Hepatocyte (in vitro differentiated cells): ENCODE data around the gene C19orf53. TPM values are rescaled to one million over a fixed set of nuclear protein-coding genes. Genes with fewer than 3 reads are reported as not detected.
"Not testable (repeated sequence)": the region's sequence is repeated elsewhere in the genome, so short reads cannot be mapped to it uniquely, and the experiment has no call there.

Experiments
- DNase-seq: peaks from one replicate; pipeline ENCODE4 v3.0.0-alpha.2; 2016; ENCODE audit warnings: low spot score
- H2AFZ ChIP-seq: fragments of 200-600 bp; sonication (generic); 2 replicates; pipeline ENCODE4 v1.6.0; 2016; ENCODE audit warnings: antibody characterized with exemption, mild to moderate bottlenecking
- H3K27ac ChIP-seq: fragments of 200-600 bp; sonication (generic); 2 replicates; pipeline ENCODE4 v1.5.1; 2016; ENCODE audit warnings: mild to moderate bottlenecking
- H3K27me3 ChIP-seq: fragments of 200-600 bp; sonication (generic); 2 replicates; pipeline ENCODE4 v1.6.1; 2016
- H3K36me3 ChIP-seq: fragments of 200-600 bp; sonication (generic); replicated peaks from 2 replicates; pipeline ENCODE4 v1.5.1; 2016; ENCODE audit warnings: low read depth; ENCODE audit not compliant: insufficient read depth
- H3K4me1 ChIP-seq: fragments of 200-600 bp; sonication (generic); 2 replicates; pipeline ENCODE4 v1.5.1; 2016; ENCODE audit warnings: mild to moderate bottlenecking, moderate library complexity; ENCODE audit not compliant: insufficient read depth
- H3K4me2 ChIP-seq: fragments of 200-600 bp; sonication (generic); 2 replicates; pipeline ENCODE4 v1.6.0; 2016
- H3K4me3 ChIP-seq: fragments of 200-600 bp; sonication (generic); 2 replicates; pipeline ENCODE4 v1.5.1; 2016; ENCODE audit warnings: mild to moderate bottlenecking
- H3K79me2 ChIP-seq: fragments of 200-600 bp; sonication (generic); 2 replicates; pipeline ENCODE4 v1.6.0; 2017; ENCODE audit warnings: mild to moderate bottlenecking
- H3K9me2 ChIP-seq: fragments of 200-600 bp; sonication (generic); replicated peaks from 2 replicates; pipeline ENCODE4 v1.6.0; 2017; ENCODE audit warnings: mild to moderate bottlenecking; ENCODE audit not compliant: insufficient read depth
- H3K9me3 ChIP-seq: fragments of 200-600 bp; sonication (generic); 2 replicates; pipeline ENCODE4 v1.5.1; 2016; ENCODE audit warnings: low read depth, mild to moderate bottlenecking
- H4K20me1 ChIP-seq: fragments of 200-600 bp; sonication (generic); 2 replicates; pipeline ENCODE4 v1.6.0; 2016; ENCODE audit warnings: mild to moderate bottlenecking; ENCODE audit not compliant: insufficient read depth, poor library complexity, severe bottlenecking
- CTCF ChIP-seq: fragments of 200-600 bp; sonication (generic); IDR thresholded peaks from 2 replicates; pipeline ENCODE4 v1.5.1; 2016; ENCODE audit warnings: antibody characterized with exemption, mild to moderate bottlenecking; ENCODE audit not compliant: poor library complexity
- EZH2 ChIP-seq: fragments of 200-600 bp; sonication (generic); IDR thresholded peaks from 2 replicates; pipeline ENCODE4 v1.6.1; 2016; ENCODE audit warnings: antibody characterized with exemption, mild to moderate bottlenecking, borderline replicate concordance
- EZH2phosphoT487 ChIP-seq: fragments of 200-600 bp; sonication (generic); IDR thresholded peaks from one replicate; pipeline ENCODE4 v1.6.1; 2018; ENCODE audit warnings: antibody characterized with exemption, mild to moderate bottlenecking, low read depth, moderate library complexity; ENCODE audit not compliant: unreplicated experiment, severe bottlenecking
- WGBS: methylation state at CpG from one replicate; pipeline ENCODE4 v1.1.6; 2016; ENCODE audit warnings: low lambda C conversion rate; ENCODE audit errors: missing lambda C conversion rate; 5-methylcytosine and 5-hydroxymethylcytosine counted together
- polyA plus RNA-seq: library from polyadenylated mRNA; unstranded; fragments of >200 nt; fragmentation: Nextera tagmentation; extraction: Ambion mirVana; gene quantifications from 2 replicates; pipeline ENCODE4 v1.2.1, GENCODE V29; 2016
- total RNA-seq: library from RNA; depleted of rRNA; stranded (reverse); fragments of >200 nt; gene quantifications from 2 replicates; pipeline ENCODE4 v1.2.3, GENCODE V29; 2014

Gene C19orf53
- total and polyA plus RNA-seq, 2 experiments from 2014 or later: 89.2 to 220 TPM

DNA sequence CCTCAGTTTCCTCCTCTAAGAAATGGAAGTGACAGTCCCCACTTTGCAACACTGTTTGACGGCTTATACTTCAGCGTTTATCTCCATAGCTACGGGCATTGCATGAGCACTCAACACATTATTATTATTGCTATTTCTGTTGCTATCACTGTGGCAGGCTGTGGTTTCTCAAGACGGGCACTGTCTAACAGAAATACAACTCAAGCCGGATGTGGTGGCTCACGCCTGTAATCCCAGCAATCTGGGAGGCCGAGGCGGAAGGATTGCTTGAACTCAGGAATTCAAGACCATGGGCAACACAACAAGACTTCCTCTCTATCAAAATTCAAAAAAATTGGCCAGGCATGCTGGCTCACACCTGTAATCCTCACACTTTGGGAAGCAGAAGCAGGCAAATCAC lies 16.1 kb downstream of the C19orf53 start:
- no peak for DNase-seq
- TF ChIP-seq EZH2 (no peak), EZH2phosphoT487 (no peak), CTCF (no peak)
- H3K4me2 ChIP-seq: no peak overlapping the region
- H3K4me3 ChIP-seq: no peak overlapping the region
- WGBS: 89% methylated on average over 8 of the region's 8 CpGs
- H2AFZ ChIP-seq: no peak overlapping the region
- H3K27ac ChIP-seq: no peak overlapping the region
- no peaks in the 10 kb centered on the region for H3K27me3 ChIP-seq
- no peaks in the 10 kb centered on the region for H3K9me3 ChIP-seq
- H3K79me2 ChIP-seq: no peaks in the 10 kb centered on the region
- no peaks in the 10 kb centered on the region for H3K36me3 ChIP-seq
- H3K4me1 ChIP-seq: peaks cover under 1% of the 10 kb centered on the region
- H3K9me2 ChIP-seq: no peaks in the 10 kb centered on the region
- no peaks in the 10 kb centered on the region for H4K20me1 ChIP-seq

- not testable (repeated sequence) for H3K27me3 ChIP-seq, H2AFZ ChIP-seq, H4K20me1 ChIP-seq, DNase-seq, H3K4me2 ChIP-seq, H3K9me3 ChIP-seq, H3K9me2 ChIP-seq, H3K4me3 ChIP-seq, H3K27ac ChIP-seq, H3K36me3 ChIP-seq
- 94% methylated on average over 9 of the region's 9 CpGs for WGBS
- H3K4me1 ChIP-seq: peaks cover 15% of the 10 kb centered on the region
- peaks cover 15% of the 10 kb centered on the region for H3K79me2 ChIP-seq
Measured at GRCh38 chr19:13793317-13793716, 19.1 kb downstream of the C19orf53 start.

DNA sequence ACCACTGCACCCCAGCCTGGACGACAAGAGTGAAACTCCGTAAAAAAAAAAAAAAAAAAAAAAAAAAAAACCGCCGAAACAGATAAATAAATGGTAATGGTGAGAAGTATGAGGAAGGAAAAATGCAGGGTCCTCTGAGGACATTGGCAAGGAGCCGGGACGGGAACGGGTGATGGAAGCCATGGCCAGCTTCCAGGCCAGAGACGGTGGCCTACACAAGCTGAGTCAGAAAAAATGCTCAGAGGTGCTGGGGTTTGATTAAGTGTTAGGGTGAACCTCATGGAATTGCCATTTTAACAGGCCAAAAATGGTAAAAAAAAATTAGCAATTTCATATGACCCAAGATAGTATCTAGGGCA lies 20.1 kb downstream of the C19orf53 start:
- peak overlapping the region; percentile 42 for H2AFZ ChIP-seq
- WGBS: 55% methylated on average over 7 of the region's 8 CpGs
- DNase-seq: no peak

More for the DNA sequence above, 20.1 kb downstream of the C19orf53 start:
- Histone ChIP-seq H3K4me2 (peak overlapping the region; percentile 81), H3K9me3 (no peaks in the 10 kb centered on the region), H3K27me3 (no peaks in the 10 kb centered on the region), H3K27ac (peak overlapping the region; percentile 54), H3K4me3 (peak overlapping the region; percentile 41), H3K9me2 (no peaks in the 10 kb centered on the region), H3K4me1 (peaks cover 15% of the 10 kb centered on the region), H3K36me3 (no peaks in the 10 kb centered on the region), H4K20me1 (no peaks in the 10 kb centered on the region), H3K79me2 (peaks cover 15% of the 10 kb centered on the region)
- TF ChIP-seq EZH2 (no peak), EZH2phosphoT487 (no peak), CTCF (no peak)
